ENCODE results near the gene NEU4. TPM values are rescaled to one million over a fixed set of nuclear protein-coding genes. Genes with fewer than 3 reads are reported as not detected.

The NEU4 gene
- polyA plus RNA-seq, 1 experiment = not detected

- no peak for DNase-seq (ENCODE audit: low read depth, low spot score)
- Histone ChIP-seq H3K27ac (ENCODE audit: low read depth, low read length) (no peak overlapping the region), H3K9me3 (ENCODE audit: control insufficient read depth, insufficient read depth, low read length) (peaks cover 6% of the 10 kb centered on the region; the same call in 1 of the 2 replicates), H3K4me3 (ENCODE audit: low read depth, low read length) (no peak overlapping the region), H3K27me3 (ENCODE audit: control insufficient read depth, insufficient read depth, low read length) (no peaks in the 10 kb centered on the region)
- CTCF ChIA-PET = no interaction called here
- no peak for TF ChIP-seq CTCF (IDR thresholded peaks at IDR 0.05; ENCODE audit: low read depth, low read length)
- POLR2A ChIA-PET = no interaction called here
Observed at GRCh38 chr2:241808051-241808720, 807 bp upstream of the NEU4 start.

GRCh38 chr2:241809383-241810306, 652 bp downstream of the NEU4 start:
- DNase-seq (ENCODE audit: low read depth, low spot score) = no peak
- ChIA-PET CTCF (no interaction called here), POLR2A (interaction anchor here (0.5 kb wide), 1 partner anchor 9 kb away, joined by 8 read pairs; no protein-coding TSS in a partner anchor)
- Histone ChIP-seq H3K27ac (ENCODE audit: low read depth, low read length) (no peak overlapping the region), H3K9me3 (ENCODE audit: control insufficient read depth, insufficient read depth, low read length) (peaks cover 6% of the 10 kb centered on the region; the same call in 1 of the 2 replicates), H3K4me3 (ENCODE audit: low read depth, low read length) (no peak overlapping the region), H3K27me3 (ENCODE audit: control insufficient read depth, insufficient read depth, low read length) (no peaks in the 10 kb centered on the region)
- no peak for TF ChIP-seq CTCF (IDR thresholded peaks at IDR 0.05; ENCODE audit: low read depth, low read length)

- H3K27ac ChIP-seq (ENCODE audit: low read depth, low read length) = no peak overlapping the region
- CTCF ChIA-PET = no interaction called here
- POLR2A ChIA-PET = no interaction called here
- H3K9me3 ChIP-seq (ENCODE audit: control insufficient read depth, insufficient read depth, low read length) = peaks cover 6% of the 10 kb centered on the region; the same call in 1 of the 2 replicates
- DNase-seq (ENCODE audit: low read depth, low spot score) = no peak
- H3K27me3 ChIP-seq (ENCODE audit: control insufficient read depth, insufficient read depth, low read length) = no peaks in the 10 kb centered on the region
- no peak for TF ChIP-seq CTCF (IDR thresholded peaks at IDR 0.05; ENCODE audit: low read depth, low read length)
- H3K4me3 ChIP-seq (ENCODE audit: low read depth, low read length) = no peak overlapping the region
Observed at GRCh38 chr2:241810307-241811200, 1.6 kb downstream of the NEU4 start.

- TF ChIP-seq CTCF (IDR thresholded peaks at IDR 0.05; ENCODE audit: low read depth, low read length) = no peak
- H3K9me3 ChIP-seq (ENCODE audit: control insufficient read depth, insufficient read depth, low read length) = peaks cover 6% of the 10 kb centered on the region; the same call in 1 of the 2 replicates
- H3K4me3 ChIP-seq (ENCODE audit: low read depth, low read length) = no peak overlapping the region
- H3K27ac ChIP-seq (ENCODE audit: low read depth, low read length) = no peak overlapping the region
- no peaks in the 10 kb centered on the region for H3K27me3 ChIP-seq (ENCODE audit: control insufficient read depth, insufficient read depth, low read length)
- ChIA-PET POLR2A (no interaction called here), CTCF (no interaction called here)
- no peak for DNase-seq (ENCODE audit: low read depth, low spot score)
Observed at GRCh38 chr2:241811201-241811951, 2.4 kb downstream of the NEU4 start.

All from AG04450 (cell line).